Measurements from ENCODE around the gene DGKI.

DGKI gene

GRCh38 chr7:137539111-137539715, 307.6 kb downstream of the DGKI start:
- DNase-seq (ENCODE audit: low read depth in 3 of 3), result no peak

- DNase-seq (ENCODE audit: low read depth in 3 of 3), result no peak
Observed at GRCh38 chr7:137538361-137538762, 308.4 kb downstream of the DGKI start.

GRCh38 chr7:137535579-137535978, 311.2 kb downstream of the DGKI start:
- no peak for DNase-seq (ENCODE audit: low read depth in 3 of 3)

DNA sequence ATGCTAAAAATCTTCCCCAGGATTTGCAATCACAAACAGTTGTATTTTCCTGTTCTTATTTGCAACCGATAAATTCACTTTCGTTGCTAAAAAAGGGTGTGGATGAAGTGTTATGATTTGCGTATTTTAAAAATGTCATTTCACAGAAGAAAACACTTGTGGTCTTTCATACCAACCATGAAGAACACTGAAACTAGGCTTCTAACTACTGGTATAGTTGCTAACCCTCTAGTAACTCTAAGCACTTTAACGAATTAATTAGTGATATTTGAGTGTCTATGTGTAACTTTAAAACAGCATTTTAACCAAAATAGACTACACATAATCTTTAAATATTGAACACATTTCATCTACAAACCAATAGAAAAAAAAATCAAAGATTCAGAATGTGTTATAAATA, 315.1 kb downstream of the DGKI start:
- no peak for DNase-seq (ENCODE audit: low read depth in 3 of 3)

DNA sequence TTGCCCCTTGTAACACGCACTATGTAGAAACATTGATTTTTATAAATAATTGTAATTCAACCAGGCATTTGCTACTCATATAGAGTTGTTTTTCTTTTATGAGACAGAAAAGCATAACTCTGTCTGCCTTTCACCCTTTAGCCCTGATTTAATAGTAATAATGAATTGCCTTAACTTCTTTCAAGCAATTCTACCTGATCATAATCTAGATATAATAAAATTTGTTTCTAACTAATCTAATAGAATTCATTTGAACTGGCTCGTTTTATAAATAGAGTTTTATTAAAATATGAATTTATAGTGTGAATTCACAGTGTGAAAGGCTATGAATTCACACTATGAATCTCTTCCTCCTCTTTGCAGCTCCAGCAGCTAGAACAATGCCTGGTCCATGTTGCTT, 319.1 kb downstream of the DGKI start:
- no peak for DNase-seq (ENCODE audit: low read depth in 3 of 3)

- DNase-seq (ENCODE audit: low read depth in 3 of 3), result no peak
Observed at GRCh38 chr7:137523171-137523570, 323.6 kb downstream of the DGKI start.

DNA sequence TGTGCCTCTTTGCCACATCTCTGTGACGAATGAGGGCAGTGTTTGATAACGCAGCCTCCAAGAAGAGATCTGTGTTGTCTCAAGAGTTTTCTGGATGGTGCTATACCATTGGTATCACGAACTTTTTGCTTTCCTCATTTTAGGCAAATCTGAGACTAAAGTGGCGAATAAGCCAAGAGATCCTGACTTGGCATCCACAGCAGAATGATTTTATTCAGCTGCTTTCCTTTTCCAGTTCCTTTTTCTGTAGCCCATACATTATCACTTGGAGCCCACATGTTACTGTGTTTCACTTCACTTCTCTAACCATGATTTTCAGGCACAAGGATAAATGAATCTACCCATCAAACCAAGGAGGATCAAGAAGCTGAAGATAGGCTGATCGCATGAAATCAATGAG, 325.3 kb downstream of the DGKI start:
- DNase-seq (ENCODE audit: low read depth in 3 of 3), result no peak

- DNase-seq (ENCODE audit: low read depth in 3 of 3), result no peak
Observed at GRCh38 chr7:137519947-137520346, 326.8 kb downstream of the DGKI start.

GRCh38 chr7:137519181-137519691, 327.5 kb downstream of the DGKI start:
- no peak for DNase-seq (ENCODE audit: low read depth in 3 of 3)

GRCh38 chr7:137513091-137513490, 333.7 kb downstream of the DGKI start:
- no peak for DNase-seq (ENCODE audit: low read depth in 3 of 3)

DNA sequence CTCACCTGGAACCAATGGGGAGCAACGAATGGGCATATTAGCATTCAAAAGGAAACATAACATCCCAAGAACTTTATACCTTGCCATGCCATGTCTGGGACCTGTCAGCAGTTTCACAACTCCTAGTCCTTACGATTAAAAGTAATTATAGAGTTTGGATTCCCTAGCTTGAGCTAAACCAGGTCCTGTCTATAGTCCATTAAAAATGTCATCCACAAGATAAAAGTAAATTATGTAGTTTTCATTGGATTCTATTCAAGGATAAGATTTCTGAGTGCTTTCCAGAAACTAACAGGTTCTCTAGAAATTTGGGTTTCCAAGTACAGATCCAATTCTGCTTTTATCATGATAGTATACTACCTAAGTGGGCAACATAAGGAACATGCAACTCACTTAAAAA, 339.7 kb downstream of the DGKI start:
- no peak for DNase-seq (ENCODE audit: low read depth in 3 of 3)

DNA sequence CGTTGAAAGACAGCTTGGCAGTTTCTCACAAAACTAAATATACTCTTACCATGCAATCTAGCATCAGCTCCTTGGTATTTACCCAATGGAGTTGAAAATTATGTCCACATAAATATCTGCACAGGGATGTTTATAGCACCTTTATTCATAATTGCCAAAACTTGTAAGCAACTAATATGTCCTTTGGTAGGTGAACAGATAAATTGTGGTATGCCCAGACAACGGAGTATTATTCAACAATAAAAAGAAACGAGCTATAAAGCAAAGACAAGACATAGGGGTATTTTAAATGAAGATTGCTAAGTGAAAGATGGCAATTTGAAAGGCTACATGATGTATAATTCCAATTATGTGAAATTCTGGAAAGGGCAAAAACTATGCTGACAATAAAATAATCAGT, 340.7 kb downstream of the DGKI start:
- no peak for DNase-seq (ENCODE audit: low read depth in 3 of 3)

GRCh38 chr7:137501562-137501961, 345.2 kb downstream of the DGKI start:
- no peak for DNase-seq (ENCODE audit: low read depth in 3 of 3)

DNA sequence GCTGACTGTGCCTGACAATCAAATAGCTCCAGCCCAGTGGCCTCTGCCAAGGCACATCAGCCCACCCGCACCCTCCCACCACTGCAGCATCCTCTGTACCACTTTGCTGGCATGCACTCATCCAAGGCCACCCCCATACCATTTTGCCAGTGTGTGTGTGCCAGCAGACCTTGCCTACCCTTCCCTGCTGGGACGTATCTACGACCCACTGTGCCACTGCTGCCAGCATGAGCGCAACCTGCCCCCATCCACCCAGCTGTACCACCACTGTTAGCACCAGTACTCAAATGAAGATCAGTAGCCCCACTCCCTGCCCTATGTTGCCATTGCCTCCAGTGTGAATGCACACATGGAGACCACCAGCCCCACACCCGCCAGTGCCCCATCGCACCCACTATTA, 353.9 kb downstream of the DGKI start:
- no peak for DNase-seq (ENCODE audit: low read depth in 3 of 3)

DNA sequence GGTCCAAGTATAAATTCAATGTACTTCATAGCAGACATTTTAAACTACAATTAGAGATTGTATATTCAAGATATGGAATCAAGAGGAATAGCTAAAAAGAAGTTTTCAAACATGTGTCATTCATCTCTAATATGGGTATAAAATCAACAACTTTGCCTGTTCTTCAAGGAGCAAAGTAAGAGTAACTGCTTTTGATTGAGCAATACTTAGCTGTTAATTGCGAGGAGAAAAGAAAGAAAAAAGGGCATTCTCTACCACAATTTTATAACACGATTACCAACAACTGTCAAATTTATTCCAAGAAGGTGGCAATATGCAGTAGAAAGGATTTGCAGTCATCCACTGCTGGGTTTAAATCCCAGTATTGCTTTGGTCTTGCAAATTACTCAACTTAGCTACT, 356.9 kb downstream of the DGKI start:
- DNase-seq (ENCODE audit: low read depth in 3 of 3), result no peak

- DNase-seq (ENCODE audit: low read depth in 3 of 3), result no peak
Observed at GRCh38 chr7:137488038-137488437, 358.7 kb downstream of the DGKI start.

DNA sequence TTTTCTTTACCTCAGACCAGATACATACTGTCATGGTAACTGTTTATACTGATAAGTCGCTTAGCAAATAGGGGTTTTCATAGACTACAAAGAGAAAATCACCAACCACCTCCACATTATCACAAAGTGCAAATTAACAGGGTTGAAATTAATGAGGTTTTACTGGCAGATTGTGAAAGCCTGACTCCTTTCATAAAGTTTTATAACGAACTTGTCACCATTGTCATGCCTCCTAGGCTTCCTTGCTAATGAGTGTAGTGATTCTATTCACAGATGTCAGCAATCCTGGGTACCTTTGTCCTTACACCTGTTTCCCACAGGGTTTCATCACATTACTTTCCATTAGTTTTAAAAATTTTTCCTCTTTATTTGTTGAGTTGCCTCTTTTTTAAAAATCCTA, 361.0 kb downstream of the DGKI start:
- no peak for DNase-seq (ENCODE audit: low read depth in 3 of 3)

DNA sequence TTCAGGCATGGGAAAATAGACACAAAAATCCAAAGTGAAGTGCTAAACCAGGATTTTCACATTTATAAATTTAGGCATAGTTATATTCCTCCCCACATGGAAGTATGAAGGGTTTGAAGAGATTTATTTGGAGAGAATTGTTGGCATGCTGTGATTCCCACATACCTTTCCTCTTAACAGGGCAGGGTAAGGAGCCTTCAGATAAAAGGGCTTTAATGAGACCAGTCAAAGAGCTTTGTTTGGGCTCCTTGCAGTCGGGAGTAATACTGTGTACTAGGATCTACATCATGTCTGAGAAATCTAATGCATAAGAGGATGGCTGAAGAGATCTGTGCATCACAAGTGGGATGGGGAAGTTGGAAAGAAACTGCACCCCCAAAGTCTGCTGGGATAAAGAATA, 362.4 kb downstream of the DGKI start:
- no peak for DNase-seq (ENCODE audit: low read depth in 3 of 3)

DNA sequence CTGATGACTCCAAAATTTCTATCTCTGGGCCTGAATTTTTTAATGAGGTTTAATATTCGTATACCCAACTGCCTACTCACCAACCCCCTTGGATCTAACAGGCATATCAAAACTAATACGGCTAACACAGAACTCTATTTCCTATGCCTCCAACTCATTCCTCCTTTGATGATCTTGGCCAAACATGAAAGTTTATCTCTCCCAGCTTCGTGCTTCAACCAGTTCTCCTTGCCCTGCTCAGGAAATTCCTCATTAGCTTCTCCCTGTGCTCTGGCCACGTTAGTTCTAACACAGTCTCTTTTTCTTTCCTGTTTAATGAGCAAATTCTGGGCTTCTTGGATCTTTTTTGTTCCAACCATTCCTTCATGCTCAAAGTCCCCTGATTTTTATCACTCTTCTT, 364.3 kb downstream of the DGKI start:
- no peak for DNase-seq (ENCODE audit: low read depth in 3 of 3)

DNA sequence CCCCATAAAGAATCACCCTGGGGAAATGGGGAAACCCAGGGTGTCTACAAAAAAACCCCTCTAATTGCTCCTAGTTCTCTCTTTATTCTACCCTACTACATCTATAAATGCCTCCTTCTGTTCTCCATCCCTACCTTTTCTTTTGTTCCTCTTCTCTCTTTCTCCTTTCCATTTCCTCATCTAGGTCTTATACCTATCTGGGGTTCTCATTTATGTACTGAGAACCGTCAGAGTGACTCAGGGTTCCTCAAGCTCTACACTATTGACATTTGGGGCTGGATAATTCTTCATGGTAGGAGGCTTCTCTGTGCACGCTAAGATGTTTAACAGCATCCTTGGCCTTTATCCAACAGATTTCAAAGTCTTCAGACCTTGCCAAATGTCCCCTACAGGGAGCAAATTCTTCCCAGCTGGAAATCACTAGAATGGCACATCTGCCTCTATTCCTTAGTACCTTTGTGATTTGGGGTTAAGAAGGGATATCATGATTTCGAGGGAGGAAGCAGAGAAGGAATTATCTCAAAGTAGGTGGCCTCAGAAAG, 365.9 kb downstream of the DGKI start:
- no peak for DNase-seq (ENCODE audit: low read depth in 3 of 3)

GRCh38 chr7:137480401-137480800, 366.4 kb downstream of the DGKI start:
- no peak for DNase-seq (ENCODE audit: low read depth in 3 of 3)

GRCh38 chr7:137476937-137477336, 369.8 kb downstream of the DGKI start:
- DNase-seq (ENCODE audit: low read depth in 3 of 3), result no peak

- DNase-seq (ENCODE audit: low read depth in 3 of 3), result no peak
Observed at GRCh38 chr7:137475966-137476365, 370.8 kb downstream of the DGKI start.

DNA sequence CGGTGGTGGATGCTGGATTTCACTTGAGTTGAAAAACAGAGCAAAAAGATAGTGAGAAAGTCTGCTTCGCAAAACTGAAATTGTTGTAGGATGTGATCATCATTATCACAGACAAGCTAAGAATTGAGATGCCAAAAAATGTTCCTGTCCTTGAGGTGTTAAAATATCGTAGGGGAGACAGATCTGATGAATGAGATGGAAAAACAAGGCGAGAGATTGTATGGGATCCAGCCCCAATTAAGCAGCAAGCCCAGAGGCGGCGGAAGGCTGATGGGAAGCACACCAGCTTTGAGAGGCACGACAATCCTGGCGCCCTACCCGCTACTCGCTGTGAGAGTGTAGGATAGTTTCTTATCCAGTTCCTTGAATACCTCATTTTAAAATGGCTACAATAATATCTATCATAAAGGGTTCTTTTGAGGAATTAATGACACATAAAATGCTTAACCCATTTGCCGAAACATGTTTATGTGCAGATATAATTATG, 372.2 kb downstream of the DGKI start:
- DNase-seq (ENCODE audit: low read depth in 3 of 3), result no peak
